ENCODE measurements around the gene RFC5. TPM values are rescaled to one million over a fixed set of nuclear protein-coding genes. Genes with fewer than 3 reads are reported as not detected.

The RFC5 gene
- total and polyA plus RNA-seq, 2 of the 13 experiments (the other 11 are each of a cell fraction or from before 2014, with no cell fraction given), result 16.8 to 51.4 TPM

- TF ChIP-seq ZBTB46 (CRISPR knock-in tag; IDR thresholded peaks at IDR 0.05; ENCODE audit: borderline replicate concordance) (no peak), ZBTB38 (CRISPR knock-in tag; IDR thresholded peaks at IDR 0.05) (no peak; the same call in 1 of the 2 replicates), ZFP90 (CRISPR knock-in tag; IDR thresholded peaks at IDR 0.05; ENCODE audit: borderline replicate concordance) (no peak), ZNF75D (CRISPR knock-in tag; IDR thresholded peaks at IDR 0.05; ENCODE audit: borderline replicate concordance) (no peak), PTBP1 (IDR thresholded peaks at IDR 0.05; ENCODE audit: low read depth, low read length, poor library complexity, severe bottlenecking) (no peak), ZNF574 (CRISPR knock-in tag; IDR thresholded peaks at IDR 0.05) (peak; percentile 77), WIZ (CRISPR knock-in tag; IDR thresholded peaks at IDR 0.05) (no peak), MTERF4 (CRISPR knock-in tag; IDR thresholded peaks at IDR 0.05) (no peak), ZNF644 (CRISPR knock-in tag; IDR thresholded peaks at IDR 0.05; ENCODE audit: low read depth) (no peak), ZNF136 (CRISPR knock-in tag; IDR thresholded peaks at IDR 0.05; ENCODE audit: low read depth) (0 out of 2 replicates have a peak, but pooled peaks have one; percentile 31), KAT2B (IDR thresholded peaks at IDR 0.05; ENCODE audit: borderline replicate concordance, low read depth, low read length) (no peak), CCDC6 (CRISPR knock-in tag; IDR thresholded peaks at IDR 0.05) (0 out of 2 replicates have a peak, but pooled peaks have one; percentile 23), ZNF749 (CRISPR knock-in tag; IDR thresholded peaks at IDR 0.05; ENCODE audit: borderline replicate concordance) (0 out of 2 replicates have a peak, but pooled peaks have one; percentile 41), ZNF232 (CRISPR knock-in tag; IDR thresholded peaks at IDR 0.05; ENCODE audit: borderline replicate concordance) (peak; percentile 35; the same call in 1 of the 2 replicates), NFE2 (CRISPR knock-in tag; IDR thresholded peaks at IDR 0.05) (no peak), RNF2 (conservative IDR thresholded peaks at IDR 0.05; ENCODE audit: low read depth) (peak; percentile 83; the same call in 1 of the 2 replicates), EP300 (IDR thresholded peaks at IDR 0.05; ENCODE audit: low read depth in 2 of 2, low read length in 2 of 2) (no peak), EP300 (CRISPR knock-in tag; IDR thresholded peaks at IDR 0.05; ENCODE audit: borderline replicate concordance) (peak; percentile 37; the same call in 1 of the 2 replicates), PRDM15 (CRISPR knock-in tag; IDR thresholded peaks at IDR 0.05) (no peak), ISX (CRISPR knock-in tag; conservative IDR thresholded peaks at IDR 0.05) (no peak)
These were observed at the start of gene RFC5 (continued) for GRCh38 chr12:118016424-118017264.
